ENCODE results near the gene KDR.

- TF ChIP-seq CTCF (conservative IDR thresholded peaks at IDR 0.05): no peak
- no peak for TF ChIP-seq EZH2 (IDR thresholded peaks at IDR 0.05; ENCODE audit: low read depth)
These were observed 42.6 kb downstream of the KDR start for GRCh38 chr4:55082756-55083155.
